Thyroid gland (tissue), 4 donors: ENCODE results near the gene OAT.

Source experiments
- CTCF ChIP-seq, 6 experiments: fragments of 200-600 bp in 3 of 6; fragments of 450-650 bp in 3 of 6; sonication (generic) in 3 of 6; IDR thresholded peaks; one replicate each; pipeline ENCODE4 v1.5.1; 2016 to 2019; ENCODE audit warnings: antibody characterized with exemption in 6 of 6, mild to moderate bottlenecking in 2 of 6, inconsistent platforms in 1 of 6, moderate library complexity in 1 of 6
- POLR2A ChIP-seq, 2 donors: fragments of 450-650 bp; IDR thresholded peaks; one replicate each; pipeline ENCODE4 v1.6.1; 2017; ENCODE audit warnings: antibody characterized with exemption in 2 of 2, mild to moderate bottlenecking in 2 of 2, moderate library complexity in 1 of 2

GRCh38 chr10:124392626-124393342 lies 25.9 kb downstream of the OAT start:
- TF ChIP-seq CTCF (IDR thresholded peaks at IDR 0.05): no peak
- no peak for TF ChIP-seq POLR2A (IDR thresholded peaks at IDR 0.05)
